ENCODE results near the gene ANKRD36C.

- TF ChIP-seq EZH2 (IDR thresholded peaks at IDR 0.05; ENCODE audit: borderline replicate concordance, insufficient read depth, low read depth, low read length, poor library complexity, severe bottlenecking) = no peak
- TF ChIP-seq, protein P1, sequence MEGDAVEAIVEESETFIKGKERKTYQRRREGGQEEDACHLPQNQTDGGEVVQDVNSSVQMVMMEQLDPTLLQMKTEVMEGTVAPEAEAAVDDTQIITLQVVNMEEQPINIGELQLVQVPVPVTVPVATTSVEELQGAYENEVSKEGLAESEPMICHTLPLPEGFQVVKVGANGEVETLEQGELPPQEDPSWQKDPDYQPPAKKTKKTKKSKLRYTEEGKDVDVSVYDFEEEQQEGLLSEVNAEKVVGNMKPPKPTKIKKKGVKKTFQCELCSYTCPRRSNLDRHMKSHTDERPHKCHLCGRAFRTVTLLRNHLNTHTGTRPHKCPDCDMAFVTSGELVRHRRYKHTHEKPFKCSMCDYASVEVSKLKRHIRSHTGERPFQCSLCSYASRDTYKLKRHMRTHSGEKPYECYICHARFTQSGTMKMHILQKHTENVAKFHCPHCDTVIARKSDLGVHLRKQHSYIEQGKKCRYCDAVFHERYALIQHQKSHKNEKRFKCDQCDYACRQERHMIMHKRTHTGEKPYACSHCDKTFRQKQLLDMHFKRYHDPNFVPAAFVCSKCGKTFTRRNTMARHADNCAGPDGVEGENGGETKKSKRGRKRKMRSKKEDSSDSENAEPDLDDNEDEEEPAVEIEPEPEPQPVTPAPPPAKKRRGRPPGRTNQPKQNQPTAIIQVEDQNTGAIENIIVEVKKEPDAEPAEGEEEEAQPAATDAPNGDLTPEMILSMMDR (IDR thresholded peaks at IDR 0.05) = no peak
Observed at GRCh38 chr2:96024336-96025193, 32.9 kb upstream of the ANKRD36C start.
